ENCODE measurements around the gene PPIF. TPM values are rescaled to one million over a fixed set of nuclear protein-coding genes. Genes with fewer than 3 reads are reported as not detected.

The PPIF gene
- total RNA-seq, 4 donors from 2014 or later, result 34.2 to 141 (median 94.5) TPM

DNA sequence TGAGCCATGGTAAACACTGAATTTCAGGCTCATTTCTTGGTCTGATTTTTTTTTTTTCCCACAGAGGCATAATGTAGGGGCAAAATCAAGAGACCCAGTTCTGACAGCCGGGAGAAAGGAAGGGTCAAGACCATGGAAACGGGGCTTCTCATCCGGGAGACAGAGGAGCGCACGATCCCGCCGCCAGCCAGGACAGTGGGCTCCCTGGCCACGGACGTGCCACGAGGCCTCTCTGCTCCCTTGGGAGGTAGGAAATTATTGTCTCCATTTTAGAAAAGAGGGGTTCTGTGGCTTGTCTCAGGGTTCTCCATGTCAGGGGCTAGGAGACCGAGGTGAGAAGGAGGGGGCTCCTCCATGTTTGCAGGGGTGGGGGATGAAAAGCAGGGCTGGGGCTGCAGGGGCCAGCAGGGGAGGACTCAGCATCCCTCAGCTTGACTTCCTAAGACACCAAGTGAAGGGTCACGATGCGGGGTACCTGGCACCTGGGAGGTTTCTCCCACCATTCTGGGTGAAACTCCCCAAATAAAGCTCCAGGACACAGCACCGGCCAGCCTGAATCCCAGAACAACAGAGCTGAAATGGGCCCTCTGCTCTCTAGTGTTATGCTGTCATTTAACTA is 37.6 kb downstream of the PPIF start:
- TF ChIP-seq, protein P1, sequence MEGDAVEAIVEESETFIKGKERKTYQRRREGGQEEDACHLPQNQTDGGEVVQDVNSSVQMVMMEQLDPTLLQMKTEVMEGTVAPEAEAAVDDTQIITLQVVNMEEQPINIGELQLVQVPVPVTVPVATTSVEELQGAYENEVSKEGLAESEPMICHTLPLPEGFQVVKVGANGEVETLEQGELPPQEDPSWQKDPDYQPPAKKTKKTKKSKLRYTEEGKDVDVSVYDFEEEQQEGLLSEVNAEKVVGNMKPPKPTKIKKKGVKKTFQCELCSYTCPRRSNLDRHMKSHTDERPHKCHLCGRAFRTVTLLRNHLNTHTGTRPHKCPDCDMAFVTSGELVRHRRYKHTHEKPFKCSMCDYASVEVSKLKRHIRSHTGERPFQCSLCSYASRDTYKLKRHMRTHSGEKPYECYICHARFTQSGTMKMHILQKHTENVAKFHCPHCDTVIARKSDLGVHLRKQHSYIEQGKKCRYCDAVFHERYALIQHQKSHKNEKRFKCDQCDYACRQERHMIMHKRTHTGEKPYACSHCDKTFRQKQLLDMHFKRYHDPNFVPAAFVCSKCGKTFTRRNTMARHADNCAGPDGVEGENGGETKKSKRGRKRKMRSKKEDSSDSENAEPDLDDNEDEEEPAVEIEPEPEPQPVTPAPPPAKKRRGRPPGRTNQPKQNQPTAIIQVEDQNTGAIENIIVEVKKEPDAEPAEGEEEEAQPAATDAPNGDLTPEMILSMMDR (IDR thresholded peaks at IDR 0.05), result no peak
- ATAC-seq (ENCODE audit: low FRiP score) (no peak), DNase-seq (ENCODE audit: low spot score) (no peak)

DNA sequence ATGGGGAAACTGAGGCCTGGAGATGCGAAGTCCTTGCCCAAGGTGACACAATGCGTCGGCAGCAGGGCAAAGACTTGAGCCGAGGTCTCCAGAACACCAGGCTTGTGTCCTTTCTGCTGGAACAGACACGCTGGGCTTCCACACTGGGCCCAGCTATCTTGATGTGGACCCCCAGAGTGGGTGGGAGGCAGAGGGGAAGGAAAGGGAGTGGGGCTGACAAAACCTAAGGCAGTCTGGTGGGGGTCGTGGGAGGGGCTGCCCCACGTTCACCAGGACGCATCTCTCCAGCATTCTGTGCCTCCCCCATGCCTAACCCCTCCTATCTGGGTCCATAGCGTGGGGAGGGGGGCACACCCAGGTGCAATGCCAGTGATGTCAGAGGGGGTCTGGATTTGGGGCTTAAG is 38.1 kb downstream of the PPIF start:
- TF ChIP-seq, protein P1 (IDR thresholded peaks at IDR 0.05), result no peak
- DNase-seq (ENCODE audit: low spot score) (no peak), ATAC-seq (ENCODE audit: low FRiP score) (no peak)

DNA sequence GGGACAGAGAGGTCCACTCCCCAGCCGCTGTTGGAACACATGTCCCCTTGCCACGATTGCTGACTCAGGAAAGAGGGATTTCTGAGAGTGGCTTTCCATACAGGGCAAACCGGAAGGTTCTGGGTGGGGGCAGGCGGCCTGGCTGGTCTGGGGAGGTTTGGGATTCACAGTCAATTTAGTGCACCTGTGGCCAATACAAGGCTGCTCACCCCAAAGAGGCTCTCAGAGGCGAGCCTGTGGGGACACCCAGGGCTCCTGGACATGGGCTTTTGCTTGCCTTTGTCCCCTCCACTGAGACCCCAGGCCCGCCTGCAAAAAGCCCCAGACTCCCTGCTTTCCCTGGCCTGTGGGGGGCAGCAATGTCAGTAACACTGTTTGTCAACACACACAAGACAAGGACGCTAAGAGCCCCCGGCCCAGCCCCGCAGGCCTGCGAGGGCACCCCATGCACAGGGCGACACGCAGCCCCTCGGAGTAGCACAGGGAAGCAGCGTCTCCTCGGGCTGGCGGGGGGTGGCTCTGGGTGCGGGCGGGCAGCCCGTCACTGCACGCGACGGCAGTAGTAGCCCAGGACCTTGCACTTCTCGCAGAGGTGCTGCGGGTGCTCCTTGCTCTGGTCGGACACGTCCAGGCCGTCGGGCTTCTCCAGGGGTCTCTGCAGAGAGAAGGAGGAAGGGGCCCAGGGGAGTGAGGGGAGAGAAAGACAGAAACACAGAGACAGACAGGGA is 38.7 kb downstream of the PPIF start:
- DNase-seq (ENCODE audit: low spot score), result no peak
- TF ChIP-seq, protein P1 (IDR thresholded peaks at IDR 0.05), result no peak
- no peak for ATAC-seq (ENCODE audit: low FRiP score)

DNA sequence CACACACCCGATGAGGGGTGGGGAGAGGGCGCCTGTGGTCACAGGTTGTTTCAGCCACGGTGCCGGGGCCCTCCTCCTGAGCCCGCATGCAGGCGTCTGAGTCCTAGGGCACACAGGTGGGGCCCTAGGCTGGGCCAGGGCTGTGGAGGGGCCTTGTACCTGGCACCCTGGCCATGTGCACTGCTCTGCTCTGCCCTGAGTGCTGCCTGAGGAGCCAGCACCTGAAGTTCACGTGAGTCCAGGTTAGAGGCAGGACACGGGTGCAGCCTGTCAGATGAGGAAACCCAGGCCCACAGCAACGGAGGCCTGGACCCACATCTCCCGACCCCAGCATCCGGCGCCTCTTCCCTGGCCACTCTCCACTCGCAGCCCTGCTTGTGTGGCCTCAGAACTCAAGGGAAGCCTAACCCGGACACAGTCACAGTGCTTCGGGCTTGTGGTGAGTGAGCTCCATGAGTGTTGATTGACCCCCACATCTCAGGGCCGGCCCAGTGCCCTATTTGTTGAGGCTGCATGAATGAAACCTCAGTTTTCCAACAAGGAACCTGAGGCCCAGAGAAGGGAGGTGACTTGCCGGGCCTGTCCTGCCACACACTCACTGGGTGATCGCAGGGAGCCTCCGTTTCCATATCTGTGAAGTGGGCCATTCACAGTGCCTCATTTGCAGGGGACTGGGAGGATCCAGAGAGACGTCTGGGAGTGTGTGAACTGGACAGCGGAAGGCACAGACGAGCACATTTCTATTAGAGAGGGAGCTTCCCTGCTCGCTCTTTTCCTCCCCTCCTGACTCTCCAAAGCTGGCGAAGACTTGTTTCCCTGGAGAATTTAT is 39.6 kb downstream of the PPIF start:
- ATAC-seq (ENCODE audit: low FRiP score) (no peak), DNase-seq (ENCODE audit: low spot score) (peak; percentile 14)
- TF ChIP-seq, protein P1 (IDR thresholded peaks at IDR 0.05), result no peak

DNA sequence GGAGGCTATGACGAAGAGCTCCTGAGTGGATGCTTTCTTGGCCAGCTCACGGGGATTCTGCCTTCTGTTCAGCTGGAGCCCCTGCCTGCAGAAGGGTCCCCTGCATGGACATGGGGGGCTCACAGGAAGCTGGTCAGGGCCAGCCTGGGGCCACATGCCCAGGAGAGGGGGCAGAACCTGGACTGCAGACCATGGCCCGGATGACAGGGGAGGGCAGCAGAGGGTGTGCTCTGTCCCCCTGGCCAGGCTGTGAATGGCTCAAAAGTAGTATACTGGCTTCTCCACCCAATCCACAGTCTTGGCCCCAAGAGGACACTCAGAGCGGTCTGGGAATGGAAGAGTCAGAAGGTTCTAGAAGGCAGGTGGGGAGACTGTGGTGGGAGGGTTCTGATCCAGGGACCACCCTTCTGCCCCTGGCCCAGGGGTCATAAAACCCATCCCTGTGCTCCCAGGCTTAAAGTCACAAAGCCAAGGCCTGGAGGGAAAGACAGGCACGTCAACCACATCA is 40.3 kb downstream of the PPIF start:
- TF ChIP-seq, protein P1 (IDR thresholded peaks at IDR 0.05), result no peak
- DNase-seq (ENCODE audit: low spot score) (peak; percentile 12), ATAC-seq (ENCODE audit: low FRiP score) (no peak)

DNA sequence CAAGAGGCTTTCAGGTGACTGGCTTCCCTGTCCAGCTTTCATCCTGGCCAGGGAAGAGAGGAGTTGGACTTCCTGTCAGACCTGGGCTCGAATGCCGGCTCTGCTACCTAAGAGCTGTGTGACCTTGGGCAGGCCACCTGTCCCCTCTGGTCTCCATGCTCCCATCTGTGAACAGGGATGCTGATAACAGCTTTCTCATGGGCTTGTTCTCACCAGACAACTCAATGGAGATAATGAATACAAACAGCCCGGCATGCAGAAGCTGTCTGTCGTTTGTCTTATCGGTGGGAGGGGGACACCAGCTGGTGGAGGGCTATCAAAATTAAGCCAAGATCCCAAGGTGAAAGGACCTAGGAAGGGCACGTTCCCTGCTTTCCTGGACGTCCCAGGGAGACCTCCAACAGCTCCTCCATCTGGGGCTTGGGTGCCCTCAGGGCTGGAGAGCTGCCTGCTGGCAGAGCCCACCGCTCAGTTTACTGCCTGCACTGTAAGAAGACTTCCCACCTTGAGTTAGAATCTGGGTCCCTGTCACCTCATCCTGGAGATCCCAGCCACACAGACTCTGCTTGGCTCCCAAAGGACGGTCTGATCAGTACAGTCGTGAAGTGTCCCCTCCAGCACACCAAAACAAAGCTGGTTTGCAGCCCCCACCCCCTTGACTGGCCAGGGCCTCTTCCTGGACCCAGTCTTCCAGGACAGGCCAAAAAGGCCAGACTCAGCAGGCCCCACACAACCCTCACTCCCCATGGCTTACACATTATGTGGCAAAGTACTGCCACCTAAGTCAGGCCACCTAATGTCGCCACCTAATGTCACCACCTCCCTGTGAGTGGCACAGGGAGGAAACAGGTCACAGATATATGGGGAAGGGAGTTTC is 40.9 kb downstream of the PPIF start:
- peak; percentile 14 for DNase-seq (ENCODE audit: low spot score)
- TF ChIP-seq, protein P1 (IDR thresholded peaks at IDR 0.05), result no peak
- no peak for ATAC-seq (ENCODE audit: low FRiP score)

Measured in omental fat pad (tissue), 4 donors.